ENCODE measurements around the gene TRIM2.

DNA sequence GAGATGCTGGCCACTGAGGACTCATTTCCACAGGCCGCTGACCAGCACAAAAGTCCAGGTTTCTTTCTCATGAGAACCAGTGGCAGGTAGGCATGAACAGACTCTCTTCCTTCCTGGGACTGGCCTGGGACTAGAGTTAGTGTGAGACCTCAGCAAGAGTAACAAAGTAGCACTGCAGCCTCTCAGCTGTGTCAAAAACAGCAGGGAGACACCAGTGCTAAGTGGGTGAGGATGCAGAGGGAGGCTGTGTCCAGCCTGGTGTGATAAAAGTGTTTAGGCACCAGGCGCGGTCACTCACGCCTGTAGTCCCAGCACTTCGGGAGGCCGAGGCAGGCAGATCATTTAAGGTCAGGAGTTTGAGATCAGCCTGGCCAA, 42.9 kb downstream of the TRIM2 start:
- TF ChIP-seq BHLHE40 (IDR thresholded peaks at IDR 0.05; ENCODE audit: borderline replicate concordance in 1 of 2, low read depth in 2 of 2, low read length in 1 of 2) (no peak), CHD4 (IDR thresholded peaks at IDR 0.05) (no peak), NFIC (IDR thresholded peaks at IDR 0.05; ENCODE audit: low read depth, low read length) (no peak), MXI1 (IDR thresholded peaks at IDR 0.05; ENCODE audit: low read depth, low read length) (no peak), TAF1 (IDR thresholded peaks at IDR 0.05; ENCODE audit: borderline replicate concordance, low read depth, low read length) (no peak), YBX1 (IDR thresholded peaks at IDR 0.05) (no peak), FOXK2 (IDR thresholded peaks at IDR 0.05) (no peak), CBX3 (IDR thresholded peaks at IDR 0.05; ENCODE audit: borderline replicate concordance, low read depth) (no peak), HDGF (IDR thresholded peaks at IDR 0.05) (no peak), CREB1 (IDR thresholded peaks at IDR 0.05; ENCODE audit: low read depth) (no peak)
- TF ChIP-seq, protein P1, sequence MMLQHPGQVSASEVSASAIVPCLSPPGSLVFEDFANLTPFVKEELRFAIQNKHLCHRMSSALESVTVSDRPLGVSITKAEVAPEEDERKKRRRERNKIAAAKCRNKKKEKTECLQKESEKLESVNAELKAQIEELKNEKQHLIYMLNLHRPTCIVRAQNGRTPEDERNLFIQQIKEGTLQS (IDR thresholded peaks at IDR 0.05; ENCODE audit: borderline replicate concordance, extremely low read depth, low read depth, low read length): no peak
- TF ChIP-seq, protein P2, sequence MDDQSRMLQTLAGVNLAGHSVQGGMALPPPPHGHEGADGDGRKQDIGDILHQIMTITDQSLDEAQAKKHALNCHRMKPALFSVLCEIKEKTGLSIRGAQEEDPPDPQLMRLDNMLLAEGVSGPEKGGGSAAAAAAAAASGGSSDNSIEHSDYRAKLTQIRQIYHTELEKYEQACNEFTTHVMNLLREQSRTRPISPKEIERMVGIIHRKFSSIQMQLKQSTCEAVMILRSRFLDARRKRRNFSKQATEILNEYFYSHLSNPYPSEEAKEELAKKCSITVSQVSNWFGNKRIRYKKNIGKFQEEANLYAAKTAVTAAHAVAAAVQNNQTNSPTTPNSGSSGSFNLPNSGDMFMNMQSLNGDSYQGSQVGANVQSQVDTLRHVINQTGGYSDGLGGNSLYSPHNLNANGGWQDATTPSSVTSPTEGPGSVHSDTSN (IDR thresholded peaks at IDR 0.05; ENCODE audit: insufficient replicate concordance, low read depth, low read length): no peak
- TF ChIP-seq, protein P3, sequence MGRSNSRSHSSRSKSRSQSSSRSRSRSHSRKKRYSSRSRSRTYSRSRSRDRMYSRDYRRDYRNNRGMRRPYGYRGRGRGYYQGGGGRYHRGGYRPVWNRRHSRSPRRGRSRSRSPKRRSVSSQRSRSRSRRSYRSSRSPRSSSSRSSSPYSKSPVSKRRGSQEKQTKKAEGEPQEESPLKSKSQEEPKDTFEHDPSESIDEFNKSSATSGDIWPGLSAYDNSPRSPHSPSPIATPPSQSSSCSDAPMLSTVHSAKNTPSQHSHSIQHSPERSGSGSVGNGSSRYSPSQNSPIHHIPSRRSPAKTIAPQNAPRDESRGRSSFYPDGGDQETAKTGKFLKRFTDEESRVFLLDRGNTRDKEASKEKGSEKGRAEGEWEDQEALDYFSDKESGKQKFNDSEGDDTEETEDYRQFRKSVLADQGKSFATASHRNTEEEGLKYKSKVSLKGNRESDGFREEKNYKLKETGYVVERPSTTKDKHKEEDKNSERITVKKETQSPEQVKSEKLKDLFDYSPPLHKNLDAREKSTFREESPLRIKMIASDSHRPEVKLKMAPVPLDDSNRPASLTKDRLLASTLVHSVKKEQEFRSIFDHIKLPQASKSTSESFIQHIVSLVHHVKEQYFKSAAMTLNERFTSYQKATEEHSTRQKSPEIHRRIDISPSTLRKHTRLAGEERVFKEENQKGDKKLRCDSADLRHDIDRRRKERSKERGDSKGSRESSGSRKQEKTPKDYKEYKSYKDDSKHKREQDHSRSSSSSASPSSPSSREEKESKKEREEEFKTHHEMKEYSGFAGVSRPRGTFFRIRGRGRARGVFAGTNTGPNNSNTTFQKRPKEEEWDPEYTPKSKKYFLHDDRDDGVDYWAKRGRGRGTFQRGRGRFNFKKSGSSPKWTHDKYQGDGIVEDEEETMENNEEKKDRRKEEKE (IDR thresholded peaks at IDR 0.05): no peak
